ENCODE data around the gene LITAFD. TPM values are rescaled to one million over a fixed set of nuclear protein-coding genes. Genes with fewer than 3 reads are reported as not detected.

Gene LITAFD
- total and polyA plus RNA-seq, 10 donors = not detected

GRCh38 chr16:8845699-8846298, 36.4 kb upstream of the LITAFD start:
- peaks cover 14 to 22% (median 19%) of the 10 kb centered on the region in 6 donors for H3K4me1 ChIP-seq
- no peak overlapping the region for H3K27ac ChIP-seq
- no peak for TF ChIP-seq CTCF (IDR thresholded peaks at IDR 0.05 in 8 of 11, conservative IDR thresholded peaks at IDR 0.05 in 3 of 11)
- intact Hi-C loops (cut with DNase I; ENCODE audit: low total_unique reads) = no loop called here
- WGBS, 5 donors = 90 to 97% (median 94%) methylated on average over 7 of the region's 7 CpGs
- DNase-seq = peak; percentile 45
- peaks cover 0 to 45% (median 25%) of the 10 kb centered on the region in 6 donors for H3K36me3 ChIP-seq
- H3K9me3 ChIP-seq = no peaks in the 10 kb centered on the region
- no peak overlapping the region for H3K4me3 ChIP-seq
- no peaks in the 10 kb centered on the region for H3K27me3 ChIP-seq (replicated peaks in 1 of 7)

- DNase-seq = peak; percentile 29
- H3K4me3 ChIP-seq = no peak overlapping the region
- no peaks in the 10 kb centered on the region for H3K27me3 ChIP-seq (replicated peaks in 1 of 7)
- H3K27ac ChIP-seq = no peak overlapping the region
- TF ChIP-seq POLR2A (IDR thresholded peaks at IDR 0.05) = no peak
- TF ChIP-seq POLR2AphosphoS5 (IDR thresholded peaks at IDR 0.05) = no peak
- no peak for TF ChIP-seq CTCF (IDR thresholded peaks at IDR 0.05 in 8 of 11, conservative IDR thresholded peaks at IDR 0.05 in 3 of 11)
- H3K4me1 ChIP-seq = peaks cover 14 to 29% (median 22%) of the 10 kb centered on the region in 6 donors
- peaks cover 0 to 52% (median 25%) of the 10 kb centered on the region in 6 donors for H3K36me3 ChIP-seq
- no peaks in the 10 kb centered on the region for H3K9me3 ChIP-seq
- 90 to 95% (median 92%) methylated on average over 10 of the region's 10 CpGs for WGBS, 5 donors
- intact Hi-C loops (cut with DNase I; ENCODE audit: low total_unique reads) = no loop called here
Measured at GRCh38 chr16:8846401-8846932, 35.7 kb upstream of the LITAFD start.

GRCh38 chr16:8847145-8847544, 35.0 kb upstream of the LITAFD start:
- peaks cover 14 to 35% (median 23%) of the 10 kb centered on the region in 6 donors for H3K4me1 ChIP-seq
- no peaks in the 10 kb centered on the region for H3K9me3 ChIP-seq
- intact Hi-C loops (cut with DNase I; ENCODE audit: low total_unique reads) = no loop called here
- H3K27me3 ChIP-seq (replicated peaks in 1 of 7) = no peaks in the 10 kb centered on the region
- peak; percentile 51 for DNase-seq
- peaks cover 0 to 59% (median 25%) of the 10 kb centered on the region in 6 donors for H3K36me3 ChIP-seq
- no peak for TF ChIP-seq POLR2AphosphoS5 (IDR thresholded peaks at IDR 0.05)
- no peak for TF ChIP-seq CTCF (IDR thresholded peaks at IDR 0.05 in 8 of 11, conservative IDR thresholded peaks at IDR 0.05 in 3 of 11)
- no peak for TF ChIP-seq POLR2A (IDR thresholded peaks at IDR 0.05)
- no peak overlapping the region for H3K27ac ChIP-seq
- no peak overlapping the region for H3K4me3 ChIP-seq
- 85 to 94% (median 88%) methylated on average over 13 of the region's 13 CpGs for WGBS, 5 donors

GRCh38 chr16:8847623-8848022, 34.5 kb upstream of the LITAFD start:
- H3K36me3 ChIP-seq = peaks cover 0 to 63% (median 25%) of the 10 kb centered on the region in 6 donors
- intact Hi-C loops (cut with DNase I; ENCODE audit: low total_unique reads) = no loop called here
- H3K4me1 ChIP-seq = peaks cover 14 to 40% (median 24%) of the 10 kb centered on the region in 6 donors
- H3K27me3 ChIP-seq (replicated peaks in 1 of 7) = no peaks in the 10 kb centered on the region
- DNase-seq = peak; percentile 75
- no peaks in the 10 kb centered on the region for H3K9me3 ChIP-seq
- 89 to 98% (median 93%) methylated on average over 14 to 15 of the region's 15 CpGs for WGBS, 5 donors
- no peak overlapping the region for H3K27ac ChIP-seq
- H3K4me3 ChIP-seq = no peak overlapping the region
- TF ChIP-seq CTCF (IDR thresholded peaks at IDR 0.05 in 8 of 11, conservative IDR thresholded peaks at IDR 0.05 in 3 of 11) = no peak
- TF ChIP-seq POLR2AphosphoS5 (IDR thresholded peaks at IDR 0.05) = peak in 2 of 3 donors; percentile 14 to 34
- TF ChIP-seq POLR2A (IDR thresholded peaks at IDR 0.05) = no peak

Measured in spleen (tissue), 11 donors.